DMS153 treated with DMSO at 0.1 percent for 48 hours (cell line): ENCODE measurements around the gene CHN2.

Source experiments
- DNase-seq: peaks from one replicate; lab custom pipeline; 2025; ENCODE audit not compliant: unreplicated experiment; lab: John Stamatoyannopoulos, UW

CHN2 gene

GRCh38 chr7:29217113-29217512, 22.5 kb downstream of the CHN2 start:
- DNase-seq = no peak

DNA sequence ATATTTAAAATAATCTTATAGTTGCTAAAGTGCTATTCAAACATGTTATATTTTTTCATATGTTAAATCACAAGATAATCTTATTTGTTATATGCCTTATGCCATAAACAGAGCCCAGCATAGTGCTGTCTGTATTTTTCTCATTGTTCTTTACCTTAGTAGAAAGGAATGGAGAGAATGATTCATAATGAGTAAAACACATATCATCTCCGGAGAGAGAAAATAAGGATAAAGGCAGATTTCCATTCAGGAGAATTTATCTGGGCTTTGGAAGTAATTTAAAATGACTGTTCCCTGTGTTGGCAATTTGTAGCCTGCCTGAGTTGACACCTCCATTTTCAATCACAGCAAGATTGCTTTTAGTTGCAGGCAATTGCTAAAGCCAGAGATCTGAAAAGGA, 30.2 kb downstream of the CHN2 start:
- no peak for DNase-seq

DNA sequence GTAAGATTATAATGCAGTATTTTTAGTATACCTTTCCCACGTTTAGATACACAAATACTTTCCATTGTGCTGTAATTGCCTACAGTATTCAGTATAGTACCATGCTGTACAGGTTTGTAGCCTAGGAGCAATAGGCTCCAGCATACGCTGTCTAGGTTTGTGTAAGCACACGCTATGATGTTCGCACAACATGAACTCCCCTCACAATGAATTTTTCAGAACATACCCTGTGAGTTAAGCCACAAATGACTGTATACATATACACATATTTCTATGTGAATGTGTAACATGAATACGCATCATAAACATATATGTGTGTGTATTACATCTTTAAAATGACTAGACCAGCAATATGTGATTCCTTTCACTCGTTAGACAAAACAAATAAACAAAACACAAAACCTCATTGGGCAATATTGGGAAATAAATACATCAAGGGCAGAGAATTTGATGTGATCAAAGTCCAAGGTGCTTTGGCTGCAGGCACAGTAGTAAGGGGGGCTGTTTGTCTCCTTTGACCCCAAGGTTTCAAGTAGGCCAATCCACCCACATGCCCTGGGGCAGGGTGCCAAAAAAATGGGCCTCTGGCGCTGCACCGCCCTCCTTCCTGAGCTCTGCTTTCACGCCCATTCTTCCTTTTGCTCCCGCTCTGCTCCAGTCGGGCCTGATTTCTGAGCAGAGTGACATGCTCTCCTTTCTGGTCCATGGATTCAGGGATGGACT, 33.9 kb downstream of the CHN2 start:
- DNase-seq = no peak

- DNase-seq = no peak
Observed at GRCh38 chr7:29229066-29229465, 34.5 kb downstream of the CHN2 start.

DNA sequence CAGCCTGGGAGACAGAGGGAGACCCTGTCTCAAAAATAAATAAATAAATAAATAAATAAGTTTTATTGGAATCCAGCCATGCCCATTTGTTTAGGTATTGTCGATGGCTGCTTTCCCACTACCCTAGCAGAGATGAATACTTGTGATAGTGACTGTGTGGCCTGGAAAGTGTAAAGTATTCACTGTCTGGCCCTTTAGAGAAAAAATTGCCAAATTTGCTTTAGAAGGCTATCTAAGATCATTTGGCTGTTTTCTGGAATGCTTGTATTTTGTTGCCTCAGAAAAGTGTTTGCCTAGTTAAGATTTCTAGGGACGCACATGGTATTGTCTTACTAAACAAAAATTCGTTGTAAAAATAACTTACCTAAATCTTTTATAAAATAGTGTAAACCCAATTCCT, 35.4 kb downstream of the CHN2 start:
- DNase-seq = no peak

- DNase-seq = peak; percentile 40
Observed at GRCh38 chr7:29230871-29231345, 36.3 kb downstream of the CHN2 start.

DNA sequence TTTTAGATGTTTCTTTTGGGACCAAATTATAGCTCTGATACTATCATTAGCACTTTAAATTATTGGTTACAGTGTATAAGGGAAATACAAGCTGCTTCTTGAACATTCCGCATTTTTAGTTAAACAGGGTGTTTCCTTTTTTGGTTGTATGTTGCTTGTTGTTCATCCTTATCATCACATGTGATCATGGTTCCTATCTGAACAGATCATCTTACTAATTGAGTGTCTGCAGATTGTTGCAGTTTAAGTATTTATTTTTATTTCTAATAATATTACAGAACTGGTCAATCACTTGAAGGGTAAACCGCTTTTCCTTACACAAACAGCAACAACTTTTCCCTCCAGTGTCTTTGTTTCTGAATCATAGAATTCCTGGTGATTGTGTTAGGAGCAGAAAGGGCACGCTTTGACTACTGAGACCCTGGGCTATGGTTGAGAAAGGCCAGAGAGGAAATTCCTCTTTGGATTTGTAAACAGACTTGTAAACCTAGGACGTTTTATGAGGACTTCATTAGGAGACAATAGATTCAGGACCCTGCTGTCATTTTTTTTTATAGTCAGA, 37.2 kb downstream of the CHN2 start:
- DNase-seq = no peak

GRCh38 chr7:29234438-29234837, 39.9 kb downstream of the CHN2 start:
- DNase-seq = no peak

GRCh38 chr7:29236071-29236580, 41.6 kb downstream of the CHN2 start:
- DNase-seq = no peak

DNA sequence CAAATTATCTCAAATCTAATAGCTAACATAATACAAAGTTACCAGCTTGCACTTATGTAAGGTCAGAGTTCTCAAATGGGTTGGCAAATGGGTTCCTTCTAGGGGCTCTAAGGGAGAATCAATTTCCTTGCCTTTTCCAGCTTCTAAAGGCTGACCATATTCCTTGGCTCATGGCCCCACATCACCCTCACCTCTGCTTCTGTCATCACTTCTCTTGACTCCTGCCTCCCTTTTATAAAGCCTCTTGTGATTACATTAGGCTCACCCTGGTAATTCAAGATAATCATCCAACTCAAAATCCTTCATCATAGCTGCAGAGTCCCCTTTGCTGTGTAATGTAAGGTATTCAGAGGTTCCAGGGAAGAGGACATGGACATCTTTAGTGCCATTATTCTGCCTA, 42.1 kb downstream of the CHN2 start:
- no peak for DNase-seq

DNA sequence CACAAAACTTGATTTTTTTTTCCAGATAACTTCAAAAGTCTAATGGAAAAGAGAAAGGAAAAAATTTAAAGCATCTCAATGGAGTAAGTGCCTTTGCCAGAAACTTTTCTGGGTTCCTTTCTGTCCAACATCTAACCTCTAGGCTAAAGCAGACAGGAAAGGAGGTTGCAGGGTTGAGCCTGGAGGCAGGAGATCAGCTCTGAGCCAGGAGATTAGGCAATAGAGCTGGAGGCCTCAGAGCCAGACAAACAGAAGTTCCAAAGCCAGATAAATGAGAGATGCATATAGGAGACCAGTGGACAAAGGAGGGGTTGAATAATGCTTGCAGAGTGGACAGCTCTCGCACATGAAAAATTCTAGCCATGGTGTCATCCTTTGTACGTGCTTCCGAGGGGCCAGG, 42.9 kb downstream of the CHN2 start:
- DNase-seq = no peak

GRCh38 chr7:29239638-29240037, 45.1 kb downstream of the CHN2 start:
- no peak for DNase-seq

- no peak for DNase-seq
Observed at GRCh38 chr7:29242265-29242664, 47.7 kb downstream of the CHN2 start.

GRCh38 chr7:29243910-29244655, 49.5 kb downstream of the CHN2 start:
- no peak for DNase-seq

DNA sequence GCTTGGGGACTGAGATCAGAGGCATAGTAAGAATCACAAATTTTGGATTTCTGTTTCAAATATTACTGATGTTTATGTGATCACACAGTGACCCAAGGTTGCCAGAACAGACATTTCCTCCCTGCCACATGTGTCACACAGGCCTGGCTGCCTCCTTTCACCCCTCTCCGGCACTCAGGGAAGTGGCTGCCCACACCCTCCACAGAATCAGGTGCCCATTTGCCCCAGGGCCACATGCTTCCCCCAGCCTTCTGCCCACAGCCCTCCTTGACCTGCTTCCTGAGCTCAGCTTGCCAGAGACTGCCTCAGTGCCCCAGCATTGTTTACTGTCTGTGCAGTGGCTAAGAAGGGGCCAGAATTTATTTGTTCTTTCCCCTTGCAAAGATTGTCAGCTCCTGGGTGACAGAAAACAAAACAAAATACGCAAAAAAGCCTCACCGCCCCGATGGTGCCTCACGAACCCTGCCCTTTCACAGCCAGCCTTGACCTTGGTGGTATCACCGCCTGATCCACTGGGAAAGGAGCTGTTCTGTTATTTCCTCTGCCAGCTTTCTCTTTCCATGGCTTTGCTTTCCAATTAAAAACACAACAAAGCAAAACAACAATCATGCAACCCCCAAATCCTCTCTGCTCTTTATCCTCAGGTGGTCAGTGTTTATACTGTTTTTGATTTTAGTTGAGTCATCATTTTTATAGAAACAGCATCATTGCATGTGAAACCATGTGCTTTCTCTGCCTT, 52.8 kb downstream of the CHN2 start:
- no peak for DNase-seq

- DNase-seq = no peak
Observed at GRCh38 chr7:29247963-29248236, 53.3 kb downstream of the CHN2 start.

- no peak for DNase-seq
Observed at GRCh38 chr7:29248713-29249382, 54.3 kb downstream of the CHN2 start.

DNA sequence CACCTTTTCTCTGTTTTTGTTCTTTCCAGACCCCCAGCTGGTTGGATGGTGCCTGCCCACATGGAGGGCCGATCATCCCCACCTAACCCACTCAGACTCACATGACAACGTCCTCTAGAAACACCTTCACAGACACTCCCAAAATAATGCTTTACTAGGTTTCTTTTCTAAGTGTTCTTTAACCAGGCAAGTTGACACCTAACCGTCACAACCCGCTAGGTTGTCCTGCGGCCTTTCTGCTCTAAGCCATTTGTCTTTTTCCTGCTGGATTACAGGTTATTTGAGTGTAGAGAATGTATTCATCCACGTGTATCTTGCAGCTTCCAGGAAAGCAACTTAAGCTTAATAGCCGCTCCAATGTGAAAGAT, 54.8 kb downstream of the CHN2 start:
- DNase-seq = no peak

GRCh38 chr7:29249860-29250259, 55.3 kb downstream of the CHN2 start:
- DNase-seq = no peak

DNA sequence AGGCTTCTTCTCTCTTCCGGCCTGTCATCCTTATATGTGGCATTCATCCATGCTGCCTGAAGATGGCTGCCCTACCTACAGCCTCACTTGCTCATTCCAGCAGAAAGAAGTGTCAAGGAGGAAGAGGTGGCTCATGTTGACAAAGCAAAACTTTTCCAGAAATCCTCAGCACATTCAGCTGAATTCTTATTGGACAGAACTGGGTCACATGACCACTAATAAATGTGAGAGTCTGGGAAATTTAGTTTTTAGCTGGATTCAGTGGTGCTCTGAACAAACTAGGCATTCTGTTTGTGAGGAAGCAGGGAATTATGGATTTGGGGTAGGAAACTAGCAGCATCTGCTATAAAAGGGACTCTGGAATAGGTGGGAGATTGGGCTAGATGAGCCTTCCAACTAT, 58.6 kb downstream of the CHN2 start:
- DNase-seq = no peak

GRCh38 chr7:29254591-29254990, 60.0 kb downstream of the CHN2 start:
- no peak for DNase-seq
